Muscle of arm (tissue), 12 donors: Measurements from ENCODE around the gene BANP. TPM values are rescaled to one million over a fixed set of nuclear protein-coding genes. Genes with fewer than 3 reads are reported as not detected.
"Not testable (repeated sequence)": the region's sequence is repeated elsewhere in the genome, so short reads cannot be mapped to it uniquely, and the experiment has no call there.

Experiments
- DNase-seq: peaks from one replicate; pipeline ENCODE4 v3.0.0-alpha.2; 2013
- polyA plus RNA-seq, 12 donors: library from polyadenylated mRNA; unstranded; fragments of 120-200 nt; gene quantifications; one replicate each; pipeline ENCODE4 v1.2.1, GENCODE V29; 2013; ENCODE audit not compliant: insufficient read length in 12 of 12

BANP gene
- polyA plus RNA-seq, 12 donors, result 11.5 to 33.2 (median 13.3) TPM; not detected in 1

DNA sequence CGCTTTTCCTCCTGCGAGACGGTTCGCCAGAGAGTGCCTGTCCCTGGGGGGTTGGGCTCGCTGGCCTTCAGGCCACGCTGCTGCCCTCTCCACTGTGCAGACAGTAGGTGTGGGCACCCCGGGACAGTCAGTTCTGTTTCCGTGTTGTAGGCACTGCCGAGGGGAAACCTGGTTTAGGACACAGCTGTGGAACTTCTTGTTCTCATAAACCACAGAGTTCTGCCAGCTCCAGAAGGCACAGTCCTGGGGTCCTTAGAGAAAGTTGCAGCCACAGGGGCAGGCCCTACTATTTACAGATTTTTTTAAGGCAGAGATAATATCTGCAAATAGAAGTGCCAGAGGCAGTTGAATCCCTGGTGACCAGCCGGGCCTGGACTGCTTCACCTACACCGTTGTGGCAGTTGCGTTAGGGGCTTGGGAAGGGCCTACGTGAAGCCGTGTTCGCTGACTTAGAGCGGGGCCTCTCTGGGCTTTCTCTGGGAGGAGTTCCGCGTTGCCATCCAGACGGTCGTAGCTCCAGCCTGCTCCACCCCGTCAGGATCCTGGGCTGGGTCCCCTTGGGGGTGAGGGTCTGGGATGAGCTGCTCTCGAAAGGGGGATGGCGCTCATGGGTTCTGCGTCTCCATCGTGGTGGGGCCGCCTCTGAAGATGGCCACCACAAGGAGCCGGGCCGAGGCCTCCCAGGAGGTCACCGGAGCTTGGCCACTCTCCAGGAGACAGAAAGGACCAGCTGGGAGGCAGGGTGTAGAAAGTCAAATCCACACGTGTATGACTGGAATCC is 126.3 kb downstream of the BANP start:
- no peak for DNase-seq

DNA sequence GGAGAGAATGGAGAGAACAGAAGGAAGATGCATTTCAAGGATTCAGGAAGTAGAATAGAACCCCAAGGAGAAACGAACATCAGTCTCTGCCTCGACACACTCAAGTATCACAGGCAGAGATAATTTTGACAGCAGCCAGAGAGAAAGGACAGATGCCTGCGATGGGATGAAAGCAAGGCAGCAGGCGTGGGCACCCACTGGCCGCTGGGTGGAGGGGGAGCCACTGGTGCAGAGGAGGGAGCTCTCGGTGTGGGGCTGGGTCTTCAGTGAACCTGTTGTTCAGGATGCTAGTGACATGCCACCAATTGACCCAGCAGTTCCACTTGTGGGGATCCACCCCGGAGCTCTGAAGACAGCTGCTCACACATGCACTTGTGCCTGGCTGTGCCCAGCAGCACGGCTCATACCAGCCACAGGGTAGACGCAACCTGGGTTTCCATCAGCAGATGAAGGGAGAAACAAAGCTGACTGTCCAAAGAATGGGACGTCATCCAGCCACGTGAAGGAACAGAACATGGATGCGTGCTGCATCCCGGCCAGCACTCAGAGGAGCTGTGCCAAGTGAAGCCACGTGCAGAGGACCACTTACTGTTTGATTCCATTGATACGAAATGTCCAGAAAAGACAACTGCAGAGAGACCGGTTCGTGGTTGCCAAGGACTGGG is 127.0 kb downstream of the BANP start:
- DNase-seq, result no peak

DNA sequence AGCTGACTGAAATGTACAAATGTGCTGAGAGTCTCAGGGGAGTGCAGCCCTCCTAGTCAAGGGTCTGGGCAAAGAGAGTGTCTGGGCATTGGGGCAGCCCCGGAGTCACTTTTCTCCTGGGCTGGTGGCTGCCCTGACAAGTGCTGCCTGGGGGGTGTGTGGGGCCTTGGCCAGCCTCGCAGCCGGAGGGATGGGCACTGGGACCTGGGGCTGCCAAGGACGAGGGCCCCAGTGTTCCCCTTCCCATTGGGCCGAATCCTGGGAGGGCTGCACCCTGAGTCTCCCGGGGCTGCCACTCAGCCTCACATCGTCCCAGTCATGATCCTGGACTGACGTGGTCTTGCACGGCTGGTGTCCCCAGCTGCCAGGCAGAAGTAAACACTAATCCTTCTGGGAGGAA is 132.3 kb downstream of the BANP start:
- DNase-seq, result no peak

DNA sequence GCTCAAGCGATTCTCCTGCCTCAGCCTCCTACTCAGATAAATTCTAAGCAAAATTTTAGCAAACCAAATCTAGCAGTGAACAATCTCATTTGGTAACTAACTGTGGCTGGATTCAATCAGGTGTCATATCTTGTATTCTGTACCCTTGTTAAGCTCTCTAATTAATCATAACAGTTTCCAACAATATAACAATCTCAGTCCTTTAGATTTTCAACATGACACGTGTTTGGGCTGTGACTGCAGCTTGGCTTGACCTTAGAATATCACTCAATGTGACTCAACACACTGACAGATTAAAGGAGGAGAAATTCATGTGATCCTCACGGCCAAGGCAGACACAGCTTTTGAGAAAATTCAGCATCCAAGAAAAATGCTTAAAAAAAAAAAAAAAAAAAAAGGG is 133.6 kb downstream of the BANP start:
- DNase-seq, result no peak

DNA sequence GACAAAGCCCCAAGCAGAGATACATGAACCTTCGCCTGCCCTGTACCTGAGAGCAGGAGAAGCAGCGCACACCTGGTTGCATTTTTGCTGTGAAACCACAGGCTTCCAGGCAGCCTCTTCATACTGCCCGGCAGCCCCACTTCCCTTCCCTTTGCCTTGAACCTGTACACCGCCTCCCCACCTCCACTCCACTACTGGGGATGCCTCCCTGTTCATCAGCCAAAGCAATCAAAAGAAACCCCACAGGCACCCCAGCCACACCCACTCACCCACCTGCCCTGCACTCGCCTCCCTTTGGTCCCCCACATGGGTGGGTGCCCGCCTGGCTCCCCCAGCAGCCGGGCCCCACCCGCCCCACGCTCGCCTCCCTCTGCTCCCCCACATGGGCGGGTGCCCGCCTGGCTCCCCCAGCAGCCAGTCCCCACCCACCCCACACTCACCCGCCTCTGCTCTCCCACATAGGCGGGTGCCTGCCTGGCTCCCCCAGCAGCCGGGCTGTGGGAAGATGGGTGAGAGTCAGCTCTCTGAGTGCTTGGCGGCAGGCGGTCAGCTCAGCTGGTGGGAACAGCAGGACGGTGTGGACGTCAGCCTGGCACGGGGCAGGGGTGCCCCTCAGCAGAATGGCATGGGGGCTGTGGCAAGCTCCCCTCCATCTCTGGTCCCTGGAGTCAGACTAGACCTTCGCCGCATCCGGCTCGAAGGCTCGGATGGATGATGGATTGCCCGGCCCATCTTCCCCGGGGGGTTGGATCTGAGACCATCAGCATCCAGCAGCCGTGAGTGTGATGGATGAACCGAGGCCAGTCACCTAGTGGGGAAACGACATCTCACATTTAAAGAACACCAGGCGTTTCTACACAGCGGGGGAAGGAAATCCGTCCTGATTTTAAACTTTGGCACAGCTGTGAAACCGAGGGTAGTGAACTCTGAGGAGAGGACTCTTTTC is 135.6 kb downstream of the BANP start:
- no peak for DNase-seq

DNA sequence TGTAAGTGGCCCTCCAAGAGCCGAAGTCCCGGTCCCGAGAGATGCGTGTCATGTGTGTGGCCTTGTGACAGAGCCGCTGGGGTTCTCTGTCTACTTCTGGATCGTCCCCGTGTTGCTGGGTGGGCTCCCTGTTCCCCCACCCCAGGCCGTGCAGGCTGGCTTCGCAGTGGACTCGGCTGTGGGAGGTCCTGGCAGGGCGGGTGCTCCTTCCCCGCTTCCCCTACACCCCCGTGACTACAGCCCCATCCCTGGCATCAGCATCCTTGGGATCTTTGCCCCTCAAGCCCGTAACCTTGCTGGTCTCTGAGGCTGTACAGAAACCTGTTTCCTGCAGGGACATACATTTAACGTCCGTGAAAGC is 136.3 kb downstream of the BANP start:
- no peak for DNase-seq

DNA sequence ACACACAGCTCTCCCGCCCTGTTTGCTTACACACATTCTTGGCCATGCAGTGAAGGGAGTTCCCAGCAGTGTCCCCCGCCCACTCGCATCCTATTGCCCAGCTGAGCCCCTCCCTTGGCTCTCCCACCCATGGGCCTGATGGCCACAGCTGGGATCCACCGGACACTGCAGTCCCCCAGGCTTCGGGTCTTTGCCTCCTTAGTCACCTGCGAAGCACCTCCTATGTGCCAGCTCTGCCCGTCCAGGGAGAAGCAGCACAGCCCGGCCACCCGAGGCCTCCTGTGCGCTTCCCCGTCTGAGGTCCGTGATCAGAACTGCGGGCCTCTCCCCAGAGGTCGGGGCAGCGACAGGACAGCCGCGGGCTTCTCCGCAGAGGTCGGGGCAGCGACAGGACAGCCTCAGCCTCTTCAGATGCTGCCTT is 136.9 kb downstream of the BANP start:
- DNase-seq, result no peak

DNA sequence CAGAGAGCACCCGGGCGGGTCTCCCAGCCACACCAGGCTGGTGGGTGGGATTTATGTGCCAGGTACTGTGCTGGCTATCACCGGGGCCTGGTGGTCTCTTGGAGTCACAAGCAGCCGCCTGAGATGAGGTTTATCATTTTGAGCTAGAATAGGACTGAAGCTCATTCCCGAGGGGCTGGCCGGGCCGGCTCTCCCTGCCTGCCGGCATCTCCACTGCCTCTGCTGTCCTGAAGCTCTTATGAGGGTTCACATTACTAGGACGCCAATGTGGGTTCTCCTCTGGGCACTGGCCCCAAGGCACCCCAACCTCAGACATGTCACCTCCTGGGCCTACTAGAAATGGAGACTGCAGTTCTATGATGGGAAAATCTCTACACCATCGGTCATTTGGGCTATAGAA is 137.4 kb downstream of the BANP start:
- DNase-seq, result not testable (repeated sequence)

DNA sequence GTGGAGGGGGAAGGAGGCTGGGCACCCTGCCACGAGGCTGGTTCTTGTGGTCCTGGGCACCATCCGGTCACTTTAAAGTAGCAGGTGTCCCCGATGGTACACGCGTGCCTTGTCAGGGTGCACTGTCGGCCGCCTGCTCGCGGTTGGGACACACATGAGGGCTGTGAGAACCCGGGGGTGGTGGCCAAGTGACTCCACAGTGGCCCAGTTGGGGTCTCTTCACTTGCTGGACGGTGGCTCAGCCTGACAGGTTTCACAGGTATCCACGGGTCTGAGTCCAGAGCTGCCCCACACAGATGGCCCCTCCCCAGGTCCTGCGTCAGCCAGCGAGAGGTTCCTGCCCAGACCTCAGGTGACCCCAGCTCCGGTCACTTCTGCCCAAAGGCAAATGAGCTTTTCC is 137.8 kb downstream of the BANP start:
- not testable (repeated sequence) for DNase-seq

DNA sequence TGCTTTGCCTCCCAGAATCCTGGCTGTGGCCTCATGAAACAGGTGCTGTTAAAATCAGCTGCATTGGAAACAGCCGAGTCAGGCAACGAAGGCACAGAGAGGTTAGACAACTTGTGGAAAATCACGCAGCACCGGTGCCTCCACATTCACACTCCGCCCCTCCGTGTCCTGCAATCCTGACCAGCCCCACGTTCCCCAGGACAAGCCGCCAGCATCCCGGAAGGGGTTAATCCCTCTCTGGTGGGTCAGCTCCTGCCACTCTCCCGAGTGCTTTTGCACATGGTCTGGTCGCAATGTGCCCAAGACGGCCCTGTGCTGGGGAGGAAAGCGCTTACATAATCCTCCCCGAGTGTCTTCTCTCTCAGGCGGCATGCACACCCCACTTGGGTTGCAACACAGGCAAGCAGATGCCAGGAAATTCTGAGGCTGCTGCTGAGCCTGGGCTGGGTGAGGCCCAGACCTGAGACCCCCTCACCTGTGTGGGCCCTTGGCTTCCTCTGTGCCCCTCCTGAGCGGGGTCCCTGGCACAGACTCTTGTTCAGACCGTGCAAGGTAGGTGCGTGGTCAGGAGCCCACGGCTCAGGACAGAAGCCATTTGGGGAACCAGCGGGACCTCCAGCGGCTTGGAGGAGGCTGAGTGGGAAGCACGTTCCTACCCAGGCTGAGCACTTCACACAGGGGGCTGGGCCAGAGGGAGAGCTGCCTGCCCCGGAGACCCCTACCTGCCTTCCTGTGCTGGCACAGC is 138.6 kb downstream of the BANP start:
- not testable (repeated sequence) for DNase-seq

DNA sequence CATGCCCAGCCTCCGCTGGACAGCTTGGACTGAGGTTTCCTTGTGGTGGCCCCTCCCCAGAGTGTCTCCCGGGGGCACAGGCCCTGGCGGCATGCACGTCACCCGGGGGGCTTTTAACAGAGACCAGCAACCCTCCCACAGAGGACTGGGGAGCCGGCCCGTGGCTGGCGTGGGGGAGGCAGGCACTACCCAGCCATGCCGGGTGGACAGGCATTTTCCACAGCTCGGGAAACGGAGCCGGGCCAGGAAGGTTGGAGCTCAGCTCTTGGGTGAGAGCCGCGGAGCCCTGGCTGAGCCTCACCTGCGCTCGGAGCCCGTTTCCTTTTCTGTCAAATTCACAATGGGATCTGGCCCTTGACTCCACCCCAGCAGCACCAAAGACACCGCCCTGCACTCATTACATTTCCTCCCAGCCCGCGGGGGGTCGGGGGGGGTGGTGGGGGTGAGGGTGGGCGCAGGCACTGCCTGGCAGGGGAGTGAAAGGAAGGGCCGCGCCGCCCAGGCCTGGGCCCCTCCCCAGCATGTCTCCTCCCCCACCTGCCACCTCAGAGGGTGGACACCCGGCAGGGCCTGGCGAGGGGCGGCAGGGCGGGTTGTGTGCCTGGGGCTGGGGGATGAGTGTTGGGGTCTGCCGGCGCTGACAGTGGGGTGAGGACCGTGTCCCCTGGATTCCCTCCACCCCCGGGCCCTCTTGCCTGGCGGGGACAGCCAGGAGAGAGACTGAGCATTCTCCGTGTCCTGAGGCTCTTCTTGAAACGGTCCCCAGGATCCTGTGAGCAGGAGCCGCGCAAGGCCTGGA is 139.3 kb downstream of the BANP start:
- not testable (repeated sequence) for DNase-seq

DNA sequence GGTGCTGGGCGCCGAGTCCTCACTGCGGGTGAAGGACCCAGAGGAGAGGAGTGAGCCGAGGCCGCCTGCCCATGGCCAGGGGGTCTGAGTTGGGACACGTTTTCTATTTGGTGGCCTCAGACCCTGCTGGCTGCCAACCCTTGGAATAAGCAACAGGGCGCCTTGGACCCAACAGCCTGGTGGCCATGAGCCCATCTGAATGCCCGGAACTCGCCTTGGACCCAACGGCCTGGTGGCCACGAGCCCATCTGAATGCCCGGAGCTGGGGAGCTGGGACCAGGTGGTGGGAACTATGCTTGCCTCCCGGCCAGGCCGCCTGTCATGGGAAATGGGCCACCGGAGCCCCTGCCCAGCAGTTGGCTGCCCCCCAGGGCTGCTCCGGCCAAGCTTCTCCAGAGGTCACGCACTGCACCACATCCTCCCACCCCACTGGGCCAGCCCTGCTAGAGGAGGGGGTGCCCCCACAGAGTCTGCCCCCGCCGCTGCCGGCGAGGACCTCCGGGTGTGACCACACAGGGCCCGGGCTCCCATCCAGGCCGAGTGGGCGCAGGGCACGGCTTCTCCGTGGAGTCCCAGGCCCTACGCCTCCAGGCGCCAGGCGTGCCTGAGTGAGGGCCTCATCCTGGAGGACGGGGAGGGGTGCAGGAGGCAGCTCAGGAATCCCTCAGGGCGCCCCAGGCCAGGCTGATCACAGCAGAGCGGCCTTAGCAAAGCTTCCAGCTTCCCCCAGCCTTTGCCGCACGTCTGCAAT is 140.2 kb downstream of the BANP start:
- DNase-seq, result not testable (repeated sequence)

DNA sequence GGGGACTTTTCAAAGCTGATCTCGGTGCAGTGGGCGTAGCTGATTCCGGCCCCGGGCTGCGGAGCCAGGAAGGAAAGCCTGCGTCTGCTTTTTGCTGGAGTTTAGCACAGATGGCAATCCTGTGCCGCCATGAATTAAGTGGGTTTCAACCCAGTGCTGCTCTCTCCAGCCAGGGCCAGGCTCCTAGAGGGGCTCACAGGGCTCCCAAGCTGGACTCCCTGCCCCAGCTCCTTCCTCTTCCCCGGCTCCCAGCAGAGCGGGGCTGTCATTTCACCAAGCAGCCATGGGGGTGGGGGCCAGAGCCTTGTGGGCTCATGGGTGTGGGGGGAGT is 140.7 kb downstream of the BANP start:
- not testable (repeated sequence) for DNase-seq

DNA sequence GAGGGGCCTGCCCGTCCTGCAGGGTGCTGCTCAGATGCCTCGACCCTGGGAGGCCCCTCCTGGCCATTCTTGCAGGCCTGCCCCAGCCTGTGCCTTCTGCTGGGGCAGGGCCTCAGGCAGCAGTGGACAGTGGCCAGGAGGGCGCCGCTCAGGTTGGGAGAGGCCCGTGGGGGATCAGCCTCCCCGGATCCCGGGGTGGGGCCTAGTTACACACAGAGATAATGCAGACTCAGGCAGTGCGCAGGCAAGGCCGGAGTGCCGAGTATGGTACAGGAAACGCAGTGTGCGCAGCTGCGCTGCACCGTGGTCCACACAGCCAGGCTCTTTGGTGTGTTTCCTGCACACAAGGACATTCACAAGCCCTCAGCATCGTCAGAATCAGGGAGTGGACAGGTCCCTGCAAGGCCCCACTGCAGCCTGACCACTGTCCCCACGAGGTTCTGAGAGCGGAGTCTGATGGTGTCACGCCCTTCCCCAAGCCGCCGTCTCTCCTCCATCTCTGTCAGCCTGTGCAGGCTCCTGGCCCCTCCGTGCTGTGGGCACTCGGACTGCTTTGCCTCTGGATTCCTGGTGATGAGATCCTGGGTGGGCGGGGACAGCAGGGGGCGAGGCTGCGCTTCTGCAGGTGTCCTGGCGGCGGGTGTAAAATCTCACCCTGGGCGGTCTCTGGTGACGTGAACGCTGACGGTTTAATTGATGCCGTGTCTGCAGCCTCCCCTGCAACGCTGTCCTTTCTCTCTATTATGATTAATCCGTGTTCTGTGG is 141.7 kb downstream of the BANP start:
- not testable (repeated sequence) for DNase-seq

DNA sequence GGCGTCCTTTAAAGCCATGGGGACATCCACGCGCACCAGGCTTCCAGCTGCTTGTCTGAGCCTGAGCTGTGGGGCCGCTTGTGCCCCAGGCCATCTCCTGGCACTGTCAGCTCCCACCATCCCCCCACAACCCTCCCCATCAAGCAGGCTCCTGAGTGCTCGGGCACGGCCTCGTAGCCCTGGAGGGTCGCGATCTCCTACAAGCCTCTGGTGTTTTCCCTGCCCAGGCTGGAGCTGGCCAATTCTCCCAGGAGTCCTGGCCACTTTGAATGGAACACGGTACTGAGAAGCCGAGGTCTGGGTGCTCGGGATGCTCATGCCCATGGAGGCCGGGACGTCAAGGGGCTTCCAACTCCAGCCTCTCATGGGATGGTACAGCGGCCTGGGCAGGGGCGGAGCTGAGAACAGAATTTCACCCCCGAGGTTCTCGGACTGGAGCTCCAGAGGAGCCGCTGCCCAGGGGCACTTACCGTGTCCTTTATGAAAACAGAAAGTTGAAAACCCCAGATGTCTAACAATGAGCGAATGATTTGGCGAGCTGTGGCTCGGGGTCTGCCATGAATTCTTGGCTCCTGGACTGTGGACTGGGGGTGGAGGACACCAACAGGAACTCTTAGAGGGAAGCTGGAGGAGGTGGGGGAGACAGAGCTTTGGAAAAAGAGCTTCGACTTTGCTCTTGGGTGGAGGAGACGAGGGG is 142.5 kb downstream of the BANP start:
- peak; percentile 82 for DNase-seq

DNA sequence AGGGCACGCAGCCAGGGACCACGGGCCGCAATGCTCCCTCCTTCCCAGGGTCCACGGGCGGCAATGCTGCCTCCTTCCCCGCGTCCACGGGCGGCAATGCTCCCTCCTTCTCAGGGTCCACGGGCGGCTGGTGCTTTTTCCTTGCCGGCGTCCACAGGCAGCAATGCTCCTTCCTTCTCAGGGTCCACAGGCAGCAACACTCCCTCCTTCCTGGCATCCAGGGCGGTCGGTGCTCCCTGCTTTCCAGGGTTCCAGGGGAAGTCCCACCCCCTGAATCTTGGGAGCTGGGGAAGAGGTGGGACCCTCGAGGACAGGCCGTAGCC is 143.0 kb downstream of the BANP start:
- DNase-seq, result not testable (repeated sequence)

DNA sequence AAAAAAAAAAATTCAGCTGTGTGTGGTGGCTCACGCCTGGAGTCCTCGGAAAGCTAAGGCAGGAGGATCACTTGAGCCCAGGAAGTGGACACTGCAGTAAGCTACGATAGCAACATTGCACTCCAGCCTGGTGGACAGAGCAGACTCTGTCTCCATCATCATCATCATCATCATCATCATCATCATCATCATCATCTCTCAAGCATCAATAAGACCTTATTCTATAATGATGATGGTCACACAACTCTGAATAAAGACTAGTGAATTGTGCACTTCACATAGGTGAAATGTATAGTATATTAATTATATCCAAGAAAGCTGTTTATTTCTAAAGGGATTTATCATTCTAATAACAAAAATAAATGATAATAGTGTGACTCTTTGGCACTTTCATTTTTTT is 143.7 kb downstream of the BANP start:
- not testable (repeated sequence) for DNase-seq

DNA sequence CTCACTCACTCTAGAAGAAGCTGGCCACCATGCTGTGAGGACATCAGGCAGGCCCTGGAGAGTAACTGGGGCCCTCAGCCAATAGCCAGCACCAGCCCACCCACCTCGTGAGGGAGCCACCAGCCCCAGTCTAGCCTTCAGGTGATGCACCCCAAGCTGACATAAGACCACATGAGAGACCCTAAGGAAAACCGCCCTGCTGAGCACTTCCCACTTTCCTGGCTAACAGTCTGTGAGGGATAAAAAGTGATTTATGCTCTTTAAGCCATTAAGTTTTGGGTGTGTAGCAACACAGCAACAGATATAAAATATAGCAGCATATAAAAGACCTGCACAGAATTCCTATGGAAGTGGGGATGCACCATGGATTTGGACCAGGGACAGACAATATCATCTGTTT is 145.4 kb downstream of the BANP start:
- DNase-seq, result not testable (repeated sequence)
